H9 (cell line): Measurements from ENCODE around the gene DNAJB11. TPM values are rescaled to one million over a fixed set of nuclear protein-coding genes. Genes with fewer than 3 reads are reported as not detected.

Experiments used
- DNase-seq: peaks from one replicate; pipeline ENCODE4 v3.0.0-alpha.2; 2017
- H2AFZ ChIP-seq: one replicate; pipeline ENCODE4 v1.6.1; 2013; ENCODE audit warnings: mild to moderate bottlenecking, low read length, control low read depth, moderate library complexity
- H2AK5ac ChIP-seq: 2 replicates; pipeline ENCODE4 v1.6.1; 2013; ENCODE audit warnings: low read length, control low read depth, mixed read lengths; ENCODE audit not compliant: insufficient read length
- H2BK120ac ChIP-seq: one replicate; pipeline ENCODE4 v1.6.1; 2013; ENCODE audit warnings: low read depth, mild to moderate bottlenecking, low read length, control low read depth, inconsistent platforms; ENCODE audit not compliant: poor library complexity, severe bottlenecking
- H2BK12ac ChIP-seq: 2 replicates; pipeline ENCODE4 v1.6.1; 2013; ENCODE audit warnings: low read length, control low read depth, mixed read lengths, low read depth; ENCODE audit not compliant: insufficient read length
- H2BK15ac ChIP-seq: 2 replicates; pipeline ENCODE4 v1.6.1; 2013; ENCODE audit warnings: low read depth, low read length, control low read depth
- H2BK20ac ChIP-seq: one replicate; pipeline ENCODE4 v1.6.1; 2013; ENCODE audit warnings: low read depth, mild to moderate bottlenecking, low read length, control low read depth, inconsistent platforms; ENCODE audit not compliant: poor library complexity, severe bottlenecking
- H2BK5ac ChIP-seq: 2 replicates; pipeline ENCODE4 v1.6.1; 2013; ENCODE audit warnings: low read length, control low read depth, mixed read lengths; ENCODE audit not compliant: insufficient read length
- H3K14ac ChIP-seq: 2 replicates; pipeline ENCODE4 v1.6.1; 2013; ENCODE audit warnings: low read length, control low read depth; ENCODE audit not compliant: insufficient read depth
- H3K18ac ChIP-seq: 2 replicates; pipeline ENCODE4 v1.6.1; 2013; ENCODE audit warnings: low read depth, mild to moderate bottlenecking, mixed read lengths, low read length, control low read depth; ENCODE audit not compliant: insufficient read length
- H3K23ac ChIP-seq: 2 replicates; pipeline ENCODE4 v1.6.1; 2013; ENCODE audit warnings: low read length, control low read depth, mixed read lengths, low read depth; ENCODE audit not compliant: insufficient read length
- H3K23me2 ChIP-seq: 2 replicates; pipeline ENCODE4 v1.6.1; 2013; ENCODE audit warnings: low read depth, mild to moderate bottlenecking, mixed read lengths, low read length, control low read depth; ENCODE audit not compliant: insufficient read length, poor library complexity, severe bottlenecking
- H3K27ac ChIP-seq: 2 replicates; pipeline ENCODE4 v1.5.1; 2013; ENCODE audit warnings: low read length, control low read depth, mixed read lengths, low read depth; ENCODE audit not compliant: insufficient read length
- H3K27me3 ChIP-seq: 2 replicates; pipeline ENCODE4 v1.6.1; 2013; ENCODE audit warnings: low read length, control low read depth, inconsistent platforms; ENCODE audit not compliant: insufficient read depth
- H3K4ac ChIP-seq: 2 replicates; pipeline ENCODE4 v1.6.1; 2013; ENCODE audit warnings: low read depth, mild to moderate bottlenecking, control low read depth, inconsistent platforms, low read length, moderate library complexity
- H3K4me1 ChIP-seq: 2 replicates; pipeline ENCODE4 v1.6.1; 2013; ENCODE audit warnings: low read length, control low read depth, inconsistent platforms; ENCODE audit not compliant: insufficient read depth
- H3K4me2 ChIP-seq: 2 replicates; pipeline ENCODE4 v1.6.1; 2013; ENCODE audit warnings: low read length, control low read depth, mixed read lengths; ENCODE audit not compliant: insufficient read length, insufficient read depth
- H3K56ac ChIP-seq: 2 replicates; pipeline ENCODE4 v1.6.1; 2013; ENCODE audit warnings: low read depth, mild to moderate bottlenecking, mixed read lengths, low read length, control low read depth; ENCODE audit not compliant: insufficient read length
- H3K79me1 ChIP-seq: 2 replicates; pipeline ENCODE4 v1.6.1; 2013; ENCODE audit warnings: low read depth, mild to moderate bottlenecking, moderate library complexity, low read length, control low read depth, inconsistent platforms; ENCODE audit not compliant: insufficient read depth, poor library complexity, severe bottlenecking
- H3K79me2 ChIP-seq: 2 replicates; pipeline ENCODE4 v1.6.1; 2013; ENCODE audit warnings: low read length, control low read depth, inconsistent platforms; ENCODE audit not compliant: insufficient read depth
- H3K9ac ChIP-seq: 2 replicates; pipeline ENCODE4 v1.6.1; 2013; ENCODE audit warnings: low read length, control low read depth, mixed read lengths; ENCODE audit not compliant: insufficient read length; ENCODE audit errors: extremely low read depth
- H3K9me3 ChIP-seq: one replicate; pipeline ENCODE4 v1.6.1; 2013; ENCODE audit warnings: low read depth, low read length, inconsistent platforms; ENCODE audit not compliant: control insufficient read depth
- H3T11ph ChIP-seq: one replicate; pipeline ENCODE4 v1.6.1; 2013; ENCODE audit warnings: mild to moderate bottlenecking, low read length, control low read depth, inconsistent platforms
- H4K20me1 ChIP-seq: one replicate; pipeline ENCODE4 v1.6.1; 2013; ENCODE audit not compliant: control insufficient read depth, insufficient read length, insufficient read depth
- H4K5ac ChIP-seq: 2 replicates; pipeline ENCODE4 v1.6.1; 2013; ENCODE audit warnings: low read depth, mild to moderate bottlenecking, mixed read lengths, low read length, control low read depth; ENCODE audit not compliant: insufficient read length
- H4K8ac ChIP-seq: replicated peaks from 2 replicates; pipeline ENCODE4 v1.6.1; 2013; ENCODE audit warnings: low read length, control low read depth, mixed read lengths, low read depth; ENCODE audit not compliant: insufficient read length
- H4K91ac ChIP-seq: 2 replicates; pipeline ENCODE4 v1.6.1; 2013; ENCODE audit warnings: low read depth, mild to moderate bottlenecking, moderate library complexity, mixed read lengths, low read length, control low read depth; ENCODE audit not compliant: insufficient read length
- H3K27ac Mint-ChIP-seq, 3 experiments: 2 replicates in 2 of 3; 3 replicates in 1 of 3; pipeline ENCODE4 v1.8.0; 2020 to 2021; ENCODE audit warnings: mixed read lengths in 3 of 3, mild to moderate bottlenecking in 1 of 3, moderate library complexity in 1 of 3
- H3K27me3 Mint-ChIP-seq: 2 replicates; pipeline ENCODE4 v1.8.0; 2021; ENCODE audit warnings: low read depth, mild to moderate bottlenecking, moderate library complexity, mixed read lengths
- H3K36me3 Mint-ChIP-seq, 3 experiments: 2 replicates in 2 of 3; 3 replicates in 1 of 3; pipeline ENCODE4 v1.8.0; 2020 to 2021; ENCODE audit warnings: low read depth in 3 of 3, mixed read lengths in 3 of 3; ENCODE audit not compliant: insufficient read depth in 1 of 3
- H3K4me1 Mint-ChIP-seq, 2 experiments: 2 replicates each; pipeline ENCODE4 v1.8.0; 2020; ENCODE audit warnings: mixed read lengths in 2 of 2
- H3K4me3 Mint-ChIP-seq, 2 experiments: 2 replicates in 1 of 2; 3 replicates in 1 of 2; pipeline ENCODE4 v1.8.0; 2020 to 2021; ENCODE audit warnings: mild to moderate bottlenecking in 2 of 2, mixed read lengths in 2 of 2, moderate library complexity in 1 of 2
- H3K9me3 Mint-ChIP-seq, 2 experiments: 2 replicates in 1 of 2; 3 replicates in 1 of 2; pipeline ENCODE4 v1.8.0; 2020; ENCODE audit warnings: mild to moderate bottlenecking in 2 of 2, mixed read lengths in 2 of 2, moderate library complexity in 1 of 2
- CTCF ChIP-seq: fragments of 200-600 bp; sonication (generic); conservative IDR thresholded peaks from 3 replicates; pipeline ENCODE4 v1.8.0; 2021; ENCODE audit warnings: antibody characterized with exemption, mild to moderate bottlenecking
- WGBS: extraction: QIAGEN DNeasy Blood & Tissue Kit; methylation state at CpG from one replicate; pipeline ENCODE4 v1.1.7; 2013; ENCODE audit warnings: missing lambda C conversion rate, low lambda C conversion rate, mixed read lengths; ENCODE audit not compliant: insufficient read length; ENCODE audit errors: extremely low coverage; 5-methylcytosine and 5-hydroxymethylcytosine counted together
- total RNA-seq: library from RNA; stranded (reverse); gene quantifications from 2 replicates; pipeline ENCODE4 v1.2.1, GENCODE V29; 2021

The DNAJB11 gene
- total RNA-seq, 1 experiment from 2014 or later: 61.2 TPM

GRCh38 chr3:186592682-186593081 lies 22.2 kb downstream of the DNAJB11 start:
- no peak overlapping the region for H4K91ac ChIP-seq
- WGBS: no CpG with 5 or more reads among the region's 4 CpGs
- H4K8ac ChIP-seq: no peak overlapping the region
- H3K27me3 ChIP-seq: no peaks in the 10 kb centered on the region
- no peak overlapping the region for H3K4me2 ChIP-seq
- no peaks in the 10 kb centered on the region for H4K20me1 ChIP-seq
- no peak overlapping the region for H3T11ph ChIP-seq
- Mint-ChIP-seq H3K27me3 (no peaks in the 10 kb centered on the region), H3K9me3 (peaks cover 0 to 2% of the 10 kb centered on the region in 2 experiments; a peak in 1 of 5 replicates), H3K36me3 (no peaks in the 10 kb centered on the region), H3K4me3 (no peak overlapping the region), H3K4me1 (peaks cover 6% of the 10 kb centered on the region in 2 experiments), H3K27ac (no peak overlapping the region; a peak in 1 of 7 replicates)
- no peak overlapping the region for H3K23ac ChIP-seq
- no peak overlapping the region for H2BK20ac ChIP-seq
- H2AFZ ChIP-seq: no peak overlapping the region
- no peaks in the 10 kb centered on the region for H3K79me1 ChIP-seq
- H3K56ac ChIP-seq: no peak overlapping the region
- H2BK5ac ChIP-seq: no peak overlapping the region
- TF ChIP-seq CTCF: no peak
- no peak overlapping the region for H3K4ac ChIP-seq
- no peaks in the 10 kb centered on the region for H3K79me2 ChIP-seq
- H4K5ac ChIP-seq: no peak overlapping the region
- H2BK15ac ChIP-seq: no peak overlapping the region
- no peak for DNase-seq
- no peak overlapping the region for H3K9ac ChIP-seq
- no peaks in the 10 kb centered on the region for H3K9me3 ChIP-seq
- H3K27ac ChIP-seq: no peak overlapping the region
- no peak overlapping the region for H2AK5ac ChIP-seq
- H3K4me1 ChIP-seq: no peaks in the 10 kb centered on the region
- H3K18ac ChIP-seq: no peak overlapping the region
- no peak overlapping the region for H2BK12ac ChIP-seq
- H3K14ac ChIP-seq: no peak overlapping the region
- no peaks in the 10 kb centered on the region for H3K23me2 ChIP-seq
- H2BK120ac ChIP-seq: no peak overlapping the region
